ENCODE results near the gene PPARA. TPM values are rescaled to one million over a fixed set of nuclear protein-coding genes. Genes with fewer than 3 reads are reported as not detected.

Gene PPARA
- total and polyA plus RNA-seq, 9 of the 15 experiments (the other 6 are each of a cell fraction or from before 2014, with no cell fraction given): 0.64 to 5.3 (median 3.5) TPM

GRCh38 chr22:46148816-46149511 is 1.4 kb upstream of the PPARA start (continued):
- no peak for TF ChIP-seq ZNF551 (CRISPR knock-in tag; IDR thresholded peaks at IDR 0.05)
- TF ChIP-seq U2AF1 (optimal IDR thresholded peaks at IDR 0.05; ENCODE audit: low read depth, low read length): no peak
- TF ChIP-seq ZNF253 (CRISPR knock-in tag; conservative IDR thresholded peaks at IDR 0.05): no peak
- TF ChIP-seq ZNF23 (CRISPR knock-in tag; IDR thresholded peaks at IDR 0.05): no peak
- TF ChIP-seq TEAD1 (CRISPR knock-in tag; IDR thresholded peaks at IDR 0.05): no peak
- no peak for TF ChIP-seq MYNN (IDR thresholded peaks at IDR 0.05)
- TF ChIP-seq MYNN (CRISPR knock-in tag; IDR thresholded peaks at IDR 0.05): no peak
- TF ChIP-seq SAFB2 (IDR thresholded peaks at IDR 0.05; ENCODE audit: borderline replicate concordance, low read depth, low read length, severe bottlenecking): no peak

GRCh38 chr22:46149512-46150033 is 753 bp upstream of the PPARA start:
- peak in 1 of 4 experiments; percentile 11 for DNase-seq (ENCODE audit: extremely low read depth in 1 of 4, low spot score in 3 of 4)
- Histone ChIP-seq H3K9me3 (replicated peaks; ENCODE audit: control insufficient read depth, insufficient read depth, low read depth, low read length) (no peaks in the 10 kb centered on the region), H3K4me3 (peak overlapping the region; percentile 57), H3K79me2 (ENCODE audit: control insufficient read depth, insufficient read depth, low read length) (0 out of 3 replicates have a peak, but pooled peaks cover 5% of the 10 kb centered on the region), H2AFZ (ENCODE audit: low read depth, low read length) (peak overlapping the region; percentile 83), H3K27me3 (ENCODE audit: control insufficient read depth in 2 of 2, insufficient read depth in 2 of 2, low read length in 2 of 2) (peaks cover 9 to 38% of the 10 kb centered on the region in 2 experiments; a peak in 4 of 5 replicates), H3K4me2 (ENCODE audit: insufficient read depth, low read length) (peak overlapping the region; percentile 68), H4K20me1 (replicated peaks; ENCODE audit: control insufficient read depth, insufficient read depth, low read length) (no peaks in the 10 kb centered on the region), H3K27ac (ENCODE audit: extremely low read depth, low read depth, low read length) (no peak overlapping the region), H3K4me1 (replicated peaks in 1 of 2; ENCODE audit: control insufficient read depth in 2 of 2, insufficient read depth in 2 of 2, low read length in 2 of 2) (peaks cover 6 to 32% of the 10 kb centered on the region in 2 experiments; a peak in 4 of 5 replicates), H3K9ac (ENCODE audit: insufficient read depth in 1 of 2, low read depth in 2 of 2, low read length in 2 of 2) (peak overlapping the region in 1 of 2 experiments; percentile 85; a peak in 3 of 4 replicates), H3K9me1 (ENCODE audit: control insufficient read depth, insufficient read depth, low read length) (no peaks in the 10 kb centered on the region), H3K36me3 (ENCODE audit: control insufficient read depth, insufficient read depth, low read length) (peaks cover 5% of the 10 kb centered on the region; the same call in 2 of the 3 replicates)
- WGBS (ENCODE audit: insufficient coverage, low coverage, missing lambda C conversion rate): 4% methylated on average over 5 of the region's 39 CpGs
- FAIRE-seq: no peak
- ChIA-PET POLR2A (interaction anchor here (0.6 kb wide), 1 partner anchor 12 kb away, joined by 3 read pairs; no protein-coding TSS in a partner anchor), CTCF (ENCODE audit: low intra/inter-chr PET ratio) (no interaction called here)
- BruUV-seq (replicated peaks): no TSS peak
- ATAC-seq: peak; percentile 13; the same call in 2 of the 3 replicates
- intact Hi-C loops (cut with micrococcal nuclease): loop anchor here (10.0 kb wide), 1 partner anchor 95 kb away; no protein-coding TSS in a partner anchor
- in situ Hi-C loops (cut with MboI): loop anchor here (10.0 kb wide), 1 partner anchor 95 kb away; no protein-coding TSS in a partner anchor
- TF ChIP-seq ZNF436 (CRISPR knock-in tag; IDR thresholded peaks at IDR 0.05) (no peak), RBM34 (IDR thresholded peaks at IDR 0.05; ENCODE audit: borderline replicate concordance, insufficient read depth, low read length) (no peak), HMG20A (CRISPR knock-in tag; conservative IDR thresholded peaks at IDR 0.05) (no peak), ZNF318 (IDR thresholded peaks at IDR 0.05; ENCODE audit: borderline replicate concordance in 1 of 2, low read depth in 1 of 2) (no peak)

Data from K562 (cell line).